Left renal pelvis (tissue), 4 donors: ENCODE results near the gene PPP2R2B. TPM values are rescaled to one million over a fixed set of nuclear protein-coding genes. Genes with fewer than 3 reads are reported as not detected.

Experiments
- DNase-seq, 4 donors: peaks; one replicate each; pipeline ENCODE4 v3.0.0-alpha.2; 2013; ENCODE audit warnings: low read depth in 4 of 4, low spot score in 3 of 4
- polyA plus RNA-seq, 4 donors: library from polyadenylated mRNA; unstranded; fragments of 120-200 nt; gene quantifications; one replicate each; pipeline ENCODE4 v1.2.1, GENCODE V29; 2013; ENCODE audit not compliant: insufficient read length in 4 of 4

PPP2R2B gene
- polyA plus RNA-seq, 4 donors = 9.7 to 17.0 (median 14.4) TPM

GRCh38 chr5:146669656-146670055 is 208.9 kb downstream of the PPP2R2B start:
- no peak for DNase-seq

- DNase-seq = no peak
These were observed 210.8 kb downstream of the PPP2R2B start for GRCh38 chr5:146667633-146668272.

- DNase-seq = no peak
These were observed 216.3 kb downstream of the PPP2R2B start for GRCh38 chr5:146662229-146662628.

GRCh38 chr5:146660376-146660960 is 218.1 kb downstream of the PPP2R2B start:
- DNase-seq = no peak

GRCh38 chr5:146659961-146660360 is 218.6 kb downstream of the PPP2R2B start:
- DNase-seq = no peak

- no peak for DNase-seq
These were observed 221.9 kb downstream of the PPP2R2B start for GRCh38 chr5:146656703-146657102.

GRCh38 chr5:146653560-146653959 is 225.0 kb downstream of the PPP2R2B start:
- no peak for DNase-seq

- no peak for DNase-seq
These were observed 226.0 kb downstream of the PPP2R2B start for GRCh38 chr5:146652547-146652946.

- DNase-seq = no peak
These were observed 230.8 kb downstream of the PPP2R2B start for GRCh38 chr5:146647656-146648199.

- DNase-seq = no peak
These were observed 232.1 kb downstream of the PPP2R2B start for GRCh38 chr5:146646441-146646840.

GRCh38 chr5:146645342-146645741 is 233.2 kb downstream of the PPP2R2B start:
- no peak for DNase-seq

- DNase-seq = no peak
These were observed 233.7 kb downstream of the PPP2R2B start for GRCh38 chr5:146644831-146645230.

- no peak for DNase-seq
These were observed 234.8 kb downstream of the PPP2R2B start for GRCh38 chr5:146643776-146644175.

GRCh38 chr5:146642410-146642809 is 236.1 kb downstream of the PPP2R2B start:
- DNase-seq = no peak

- DNase-seq = no peak
These were observed 236.6 kb downstream of the PPP2R2B start for GRCh38 chr5:146641941-146642340.

- no peak for DNase-seq
These were observed 238.2 kb downstream of the PPP2R2B start for GRCh38 chr5:146640285-146640896.

- DNase-seq = no peak
These were observed 243.1 kb downstream of the PPP2R2B start for GRCh38 chr5:146635443-146635842.

- peak in 1 of 4 donors; percentile 8 for DNase-seq
These were observed 245.2 kb downstream of the PPP2R2B start for GRCh38 chr5:146633323-146633764.

- no peak for DNase-seq
These were observed 245.8 kb downstream of the PPP2R2B start for GRCh38 chr5:146632620-146633322.

- DNase-seq = no peak
These were observed 248.1 kb downstream of the PPP2R2B start for GRCh38 chr5:146630472-146630871.

- DNase-seq = no peak
These were observed 249.6 kb downstream of the PPP2R2B start for GRCh38 chr5:146628950-146629349.
